Breast epithelium (tissue), 3 donors: Measurements from ENCODE around the gene LIN28B.
"Not testable (repeated sequence)": the region's sequence is repeated elsewhere in the genome, so short reads cannot be mapped to it uniquely, and the experiment has no call there.

Experiments
- CTCF ChIP-seq, 3 donors: fragments of 450-650 bp; IDR thresholded peaks; one replicate each; pipeline ENCODE4 v1.5.1; 2016 to 2017; ENCODE audit warnings: antibody characterized with exemption in 3 of 3, mild to moderate bottlenecking in 3 of 3, moderate library complexity in 3 of 3
- POLR2A ChIP-seq: fragments of 450-650 bp; IDR thresholded peaks from one replicate; pipeline ENCODE4 v1.6.1; 2016; ENCODE audit warnings: antibody characterized with exemption, mild to moderate bottlenecking, moderate library complexity

- not testable (repeated sequence) for TF ChIP-seq CTCF (IDR thresholded peaks at IDR 0.05); POLR2A
Measured at GRCh38 chr6:104953400-104954189, 3.3 kb upstream of the LIN28B start.
